H1 (cell line): ENCODE data around the gene MYO9B. TPM values are rescaled to one million over a fixed set of nuclear protein-coding genes. Genes with fewer than 3 reads are reported as not detected.
A peak's percentile ranks its signal among the peaks of the same experiment; 100 is the strongest.

Experiments
- CTCF ChIA-PET: fragments of 300-600 bp; sonication (Branson Sonifier 250); formaldehyde crosslinking; loops from one replicate; lab custom pipeline; 2021; ENCODE audit not compliant: partially characterized antibody; lab: Charles Lee
- POLR2A ChIA-PET: fragments of 300-600 bp; sonication (Branson Sonifier 250); formaldehyde crosslinking; loops from one replicate; lab custom pipeline; 2021; ENCODE audit warnings: inconsistent platforms; ENCODE audit not compliant: partially characterized antibody; lab: Charles Lee
- DNase-seq, 2 experiments: peaks; one replicate each; pipeline versions ENCODE4 v3.0.0 to v3.0.0-alpha.2; 2010 to 2022; ENCODE audit warnings: low spot score in 2 of 2, low read depth in 1 of 2, mixed read lengths in 1 of 2
- FAIRE-seq: peaks from 2 replicates; lab custom pipeline; 2011; peaks lifted over from hg19 to GRCh38; lab: Jason Lieb, UNC
- H2AFZ ChIP-seq: 2 replicates; pipeline ENCODE4 v1.8.1; 2012; ENCODE audit warnings: low read length, inconsistent platforms
- H2AK5ac ChIP-seq: 2 replicates; pipeline ENCODE4 v1.6.1; 2013; ENCODE audit warnings: low read depth, low read length
- H2BK120ac ChIP-seq: replicated peaks from 2 replicates; pipeline ENCODE3; 2013; ENCODE audit warnings: low read depth, low read length, inconsistent platforms
- H2BK12ac ChIP-seq: 2 replicates; pipeline ENCODE4 v1.6.1; 2013; ENCODE audit warnings: low read depth, low read length
- H2BK15ac ChIP-seq: 2 replicates; pipeline ENCODE4 v1.6.1; 2013; ENCODE audit warnings: low read length
- H2BK20ac ChIP-seq: 2 replicates; pipeline ENCODE4 v1.6.1; 2013; ENCODE audit warnings: low read length
- H2BK5ac ChIP-seq: 2 replicates; pipeline ENCODE4 v1.6.1; 2013; ENCODE audit warnings: low read depth, low read length
- H3K14ac ChIP-seq: 2 replicates; pipeline ENCODE4 v1.6.1; 2013; ENCODE audit warnings: inconsistent platforms; ENCODE audit not compliant: insufficient read length
- H3K18ac ChIP-seq: 2 replicates; pipeline ENCODE4 v1.6.1; 2013; ENCODE audit warnings: low read length; ENCODE audit errors: extremely low read depth
- H3K23ac ChIP-seq: 2 replicates; pipeline ENCODE4 v1.6.1; 2013; ENCODE audit warnings: inconsistent platforms; ENCODE audit not compliant: insufficient read length
- H3K23me2 ChIP-seq: 2 replicates; pipeline ENCODE4 v1.6.1; 2013; ENCODE audit warnings: low read depth, low read length
- H3K27ac ChIP-seq: 2 replicates; pipeline ENCODE4 v1.6.1; 2011; ENCODE audit warnings: low read depth, low read length, inconsistent platforms
- H3K27me3 ChIP-seq, 4 experiments: replicated peaks in 1 of 4; 1 replicate in 1 of 4; 2 replicates in 3 of 4; pipeline versions ENCODE4 v1.6.1 to v1.8.1; 2011 to 2013; ENCODE audit warnings: low read length in 3 of 4, mild to moderate bottlenecking in 3 of 4, inconsistent platforms in 2 of 4, mixed read lengths in 2 of 4, moderate library complexity in 1 of 4; ENCODE audit not compliant: control insufficient read depth in 3 of 4, insufficient read depth in 3 of 4; ENCODE audit errors: extremely low read depth in 1 of 4
- H3K36me3 ChIP-seq, 4 experiments: 2 replicates each; pipeline versions ENCODE4 v1.6.1 to v1.8.1; 2011 to 2013; ENCODE audit warnings: mild to moderate bottlenecking in 4 of 4, low read length in 3 of 4, moderate library complexity in 2 of 4, control low read depth in 1 of 4, inconsistent platforms in 1 of 4; ENCODE audit not compliant: insufficient read depth in 4 of 4, control insufficient read depth in 2 of 4
- H3K4ac ChIP-seq: replicated peaks from 2 replicates; pipeline ENCODE3; 2013; ENCODE audit warnings: low read length, low read depth, mixed read lengths, inconsistent platforms; ENCODE audit not compliant: insufficient read length
- H3K4me1 ChIP-seq, 4 experiments: replicated peaks in 1 of 4; 1 replicate in 1 of 4; 2 replicates in 3 of 4; pipeline versions ENCODE4 v1.6.1 to v1.8.1; 2011 to 2013; ENCODE audit warnings: low read length in 3 of 4, inconsistent platforms in 2 of 4, mixed read lengths in 1 of 4; ENCODE audit not compliant: insufficient read depth in 4 of 4, control insufficient read depth in 3 of 4
- H3K4me2 ChIP-seq, 2 experiments: 2 replicates each; pipeline versions ENCODE4 v1.6.1 to v1.8.1; 2011 to 2013; ENCODE audit warnings: low read depth in 2 of 2, low read length in 2 of 2, control low read depth in 1 of 2, inconsistent platforms in 1 of 2, mild to moderate bottlenecking in 1 of 2; ENCODE audit not compliant: insufficient read depth in 1 of 2
- H3K4me3 ChIP-seq, 4 experiments: fragments of 200-600, 300-600 bp in 1 of 4; sonication (generic), shearing (Covaris generic), sonication (Bioruptor Twin) in 1 of 4; 2 replicates each; pipeline versions ENCODE4 v1.5.1 to v1.8.1; 2011 to 2016; ENCODE audit warnings: low read length in 4 of 4, low read depth in 3 of 4, control low read depth in 2 of 4, inconsistent platforms in 2 of 4, mild to moderate bottlenecking in 2 of 4, mixed read lengths in 1 of 4, moderate library complexity in 1 of 4; ENCODE audit not compliant: insufficient read depth in 2 of 4; ENCODE audit errors: extremely low read depth in 1 of 4
- H3K56ac ChIP-seq: replicated peaks from 2 replicates; pipeline ENCODE3; 2013; ENCODE audit warnings: low read depth, mild to moderate bottlenecking, mixed read lengths, low read length, inconsistent platforms; ENCODE audit not compliant: insufficient read length
- H3K79me1 ChIP-seq: 2 replicates; pipeline ENCODE4 v1.6.1; 2013; ENCODE audit warnings: low read depth, low read length, control low read depth
- H3K79me2 ChIP-seq, 2 experiments: 2 replicates each; pipeline versions ENCODE4 v1.6.1 to v1.8.1; 2012 to 2013; ENCODE audit warnings: low read length in 2 of 2, mild to moderate bottlenecking in 2 of 2, inconsistent platforms in 1 of 2; ENCODE audit not compliant: insufficient read depth in 2 of 2, control insufficient read depth in 1 of 2
- H3K9ac ChIP-seq, 4 experiments: replicated peaks in 1 of 4; 1 replicate in 1 of 4; 2 replicates in 3 of 4; pipeline versions ENCODE4 v1.6.1 to v1.8.1; 2011 to 2013; ENCODE audit warnings: low read depth in 3 of 4, low read length in 3 of 4, control low read depth in 2 of 4, mild to moderate bottlenecking in 2 of 4, moderate library complexity in 2 of 4, inconsistent platforms in 1 of 4; ENCODE audit errors: extremely low read depth in 1 of 4
- H3K9me3 ChIP-seq, 2 experiments: 2 replicates each; pipeline versions ENCODE4 v1.6.1 to v1.8.1; 2012 to 2013; ENCODE audit warnings: mild to moderate bottlenecking in 2 of 2, moderate library complexity in 2 of 2, control low read depth in 1 of 2, inconsistent platforms in 1 of 2, low read depth in 1 of 2, low read length in 1 of 2, mixed read lengths in 1 of 2; ENCODE audit not compliant: insufficient read depth in 2 of 2
- H4K20me1 ChIP-seq, 2 experiments: replicated peaks in 1 of 2; 2 replicates each; pipeline versions ENCODE3 to v1.8.1; 2011 to 2013; ENCODE audit warnings: inconsistent platforms in 2 of 2, low read length in 2 of 2, mild to moderate bottlenecking in 1 of 2; ENCODE audit not compliant: insufficient read depth in 2 of 2, control insufficient read depth in 1 of 2
- H4K5ac ChIP-seq: 2 replicates; pipeline ENCODE4 v1.6.1; 2013; ENCODE audit warnings: low read length, low read depth, mixed read lengths, inconsistent platforms; ENCODE audit not compliant: insufficient read length
- H4K8ac ChIP-seq: 2 replicates; pipeline ENCODE4 v1.8.0; 2013; ENCODE audit warnings: mild to moderate bottlenecking, moderate library complexity, low read length, inconsistent platforms; ENCODE audit not compliant: insufficient read depth; ENCODE audit errors: extremely low read depth
- H4K91ac ChIP-seq: replicated peaks from 2 replicates; pipeline ENCODE3; 2013; ENCODE audit warnings: low read length, mixed read lengths, inconsistent platforms; ENCODE audit not compliant: insufficient read length
- BACH1 ChIP-seq: IDR thresholded peaks from 2 replicates; pipeline ENCODE4 v1.6.1; 2012; ENCODE audit warnings: low read length, improper control_type of control experiment
- CBX8 ChIP-seq: fragments of 300-800, 300-1000 bp; sonication (generic); IDR thresholded peaks from 2 replicates; pipeline ENCODE4 v1.7.1; 2016; ENCODE audit warnings: low read depth, low read length, borderline replicate concordance
- CHD1 ChIP-seq: IDR thresholded peaks from 2 replicates; pipeline ENCODE4 v1.6.1; 2012; ENCODE audit warnings: low read depth, low read length, improper control_type of control experiment
- FOSL1 ChIP-seq: IDR thresholded peaks from 2 replicates; pipeline ENCODE4 v1.6.1; 2011; ENCODE audit warnings: mild to moderate bottlenecking, low read depth, low read length, moderate library complexity; ENCODE audit not compliant: insufficient read depth
- HDAC2 ChIP-seq, 2 experiments: fragments of 300-600 bp in 1 of 2; sonication (generic) in 1 of 2; IDR thresholded peaks; 2 replicates each; pipeline ENCODE4 v1.6.1; 2011 to 2012; ENCODE audit warnings: low read depth in 2 of 2, low read length in 2 of 2, mild to moderate bottlenecking in 2 of 2, moderate library complexity in 2 of 2, borderline replicate concordance in 1 of 2, inconsistent platforms in 1 of 2
- KDM1A ChIP-seq: fragments of 200-600, 300-600 bp; sonication (generic); IDR thresholded peaks from 2 replicates; pipeline ENCODE4 v1.7.1; 2016; ENCODE audit warnings: mild to moderate bottlenecking, low read length, borderline replicate concordance
- POLR2AphosphoS5 ChIP-seq: IDR thresholded peaks from 2 replicates; pipeline ENCODE4 v1.6.1; 2011; ENCODE audit warnings: low read depth, low read length
- RXRA ChIP-seq: IDR thresholded peaks from 2 replicates; pipeline ENCODE4 v1.6.1; 2011; ENCODE audit warnings: low read depth, mild to moderate bottlenecking, low read length, moderate library complexity; ENCODE audit not compliant: insufficient read depth
- SIX5 ChIP-seq: IDR thresholded peaks from 2 replicates; pipeline ENCODE4 v1.6.1; 2011; ENCODE audit warnings: mild to moderate bottlenecking, low read depth, low read length
- SP4 ChIP-seq: IDR thresholded peaks from 2 replicates; pipeline ENCODE4 v1.6.1; 2012; ENCODE audit warnings: low read length, inconsistent platforms
- TAF1 ChIP-seq: IDR thresholded peaks from 2 replicates; pipeline ENCODE4 v1.6.1; 2011; ENCODE audit warnings: mild to moderate bottlenecking, low read depth, low read length
- WGBS, 2 experiments: shearing (Covaris generic) in 1 of 2; methylation state at CpG; one replicate each; pipeline versions ENCODE4 v1.1.6 to v1.1.7; 2013 to 2015; ENCODE audit warnings: low lambda C conversion rate in 2 of 2, mixed read lengths in 2 of 2, inconsistent platforms in 1 of 2, low coverage in 1 of 2, missing lambda C conversion rate in 1 of 2; ENCODE audit not compliant: insufficient replicate concordance in 2 of 2, insufficient coverage in 1 of 2, insufficient read length in 1 of 2; ENCODE audit errors: extremely low coverage in 1 of 2, missing lambda C conversion rate in 1 of 2; 5-methylcytosine and 5-hydroxymethylcytosine counted together
- polyA plus RNA-seq, 7 experiments: library from polyadenylated mRNA; depleted of rRNA in 3 of 7; stranded (reverse) in 5 of 7; unstranded in 2 of 7; fragments of >200 nt in 5 of 7; fragments of 200-250 nt in 2 of 7; gene quantifications; 1 replicate in 5 of 7; 2 replicates in 1 of 7; 4 replicates in 1 of 7; pipeline versions ENCODE4 v1.2.1 to v1.2.3, GENCODE V29; 2011 to 2013; ENCODE audit warnings: missing spikeins in 2 of 7, mixed read lengths in 2 of 7
- total RNA-seq: library from RNA; stranded (reverse); fragmentation: NEBNext Ultra II Directional; extraction: Animal tissue kit (Norgen Biotek cat#: 25700); gene quantifications from 2 replicates; pipeline ENCODE4 v1.2.1, GENCODE V29; 2021
- TF ChIP-seq, protein P1 (sequence below): IDR thresholded peaks from 2 replicates; pipeline ENCODE4 v1.6.1; 2011; ENCODE audit warnings: low read depth, mild to moderate bottlenecking, low read length; ENCODE audit not compliant: insufficient read depth
- TF ChIP-seq, protein P2 (sequence below): IDR thresholded peaks from 2 replicates; pipeline ENCODE4 v1.6.1; 2011; ENCODE audit warnings: low read length, improper control_type of control experiment

MYO9B gene
- total and polyA plus RNA-seq, 2 of the 8 experiments (the other 6 are each of a cell fraction or from before 2014, with no cell fraction given), result 27.6 to 77.1 TPM

DNA sequence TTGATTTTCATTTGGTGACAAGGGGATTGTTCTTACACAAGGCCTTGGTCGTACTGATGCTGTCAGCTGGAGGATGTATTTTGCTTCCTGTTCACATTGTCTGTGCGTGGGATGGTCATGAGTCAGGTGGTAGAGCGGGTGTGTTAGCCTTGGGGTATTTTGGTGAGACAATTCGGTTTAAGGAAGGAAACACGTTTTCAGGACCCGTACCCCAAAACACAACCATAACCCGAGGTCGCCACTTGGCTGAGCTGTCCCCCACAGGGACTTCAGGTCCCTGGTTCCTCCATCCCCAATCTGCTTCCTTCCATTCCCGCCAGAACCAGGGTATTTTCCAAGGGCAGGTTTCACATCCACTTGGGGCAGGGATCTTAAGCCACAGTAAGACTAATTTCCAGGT lies 15.0 kb downstream of the MYO9B start:
- Histone ChIP-seq H4K91ac (no peak overlapping the region), H3K4me1 (peaks cover 0 to 5% (median 0%) of the 10 kb centered on the region in 4 experiments; a peak in 1 of 7 replicates), H2BK15ac (0 out of 2 replicates have a peak overlapping the region, but pooled peaks have one; percentile 61), H4K20me1 (peaks cover 4 to 18% of the 10 kb centered on the region in 2 experiments), H3K27me3 (no peaks in the 10 kb centered on the region), H3K14ac (no peak overlapping the region), H4K8ac (no peak overlapping the region), H3K4me3 (no peak overlapping the region), H3K27ac (no peak overlapping the region; the same call in 1 of the 2 replicates), H2BK12ac (no peak overlapping the region), H3K4me2 (no peak overlapping the region), H3K4ac (no peak overlapping the region), H3K9me3 (no peaks in the 10 kb centered on the region), H3K56ac (no peak overlapping the region), H3K23me2 (no peaks in the 10 kb centered on the region), H3K36me3 (no peaks in the 10 kb centered on the region), H3K18ac (no peak overlapping the region), H2BK120ac (no peak overlapping the region), H3K79me2 (peaks cover 0 to 37% of the 10 kb centered on the region in 2 experiments; a peak in 2 of 4 replicates), H2AFZ (no peak overlapping the region), H2AK5ac (no peak overlapping the region), H3K79me1 (peaks cover 20% of the 10 kb centered on the region), H3K23ac (no peak overlapping the region), H3K9ac (no peak overlapping the region), H2BK20ac (no peak overlapping the region), H2BK5ac (no peak overlapping the region), H4K5ac (no peak overlapping the region)
- POLR2A ChIA-PET, result interaction anchor here (1.1 kb wide), 1 partner anchor 20 kb away, joined by 3 read pairs; no protein-coding TSS in a partner anchor
- DNase-seq, result no peak
- FAIRE-seq, result no peak
- CTCF ChIA-PET, result interaction anchor here (0.9 kb wide), 1 partner anchor 22 kb away, joined by 3 read pairs; no protein-coding TSS in a partner anchor
- WGBS, 2 experiments, result 90% methylated on average over 9 of the region's 9 CpGs; no CpG with 5 or more reads in 1 of the 2 experiments
- no peak for TF ChIP-seq CBX8
- TF ChIP-seq, protein P1, sequence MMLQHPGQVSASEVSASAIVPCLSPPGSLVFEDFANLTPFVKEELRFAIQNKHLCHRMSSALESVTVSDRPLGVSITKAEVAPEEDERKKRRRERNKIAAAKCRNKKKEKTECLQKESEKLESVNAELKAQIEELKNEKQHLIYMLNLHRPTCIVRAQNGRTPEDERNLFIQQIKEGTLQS, result no peak
- TF ChIP-seq POLR2AphosphoS5, result no peak
- TF ChIP-seq, protein P2, sequence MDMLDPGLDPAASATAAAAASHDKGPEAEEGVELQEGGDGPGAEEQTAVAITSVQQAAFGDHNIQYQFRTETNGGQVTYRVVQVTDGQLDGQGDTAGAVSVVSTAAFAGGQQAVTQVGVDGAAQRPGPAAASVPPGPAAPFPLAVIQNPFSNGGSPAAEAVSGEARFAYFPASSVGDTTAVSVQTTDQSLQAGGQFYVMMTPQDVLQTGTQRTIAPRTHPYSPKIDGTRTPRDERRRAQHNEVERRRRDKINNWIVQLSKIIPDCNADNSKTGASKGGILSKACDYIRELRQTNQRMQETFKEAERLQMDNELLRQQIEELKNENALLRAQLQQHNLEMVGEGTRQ, result no peak
- no peak for TF ChIP-seq BACH1
- no peak for TF ChIP-seq KDM1A
- no peak for TF ChIP-seq TAF1
- TF ChIP-seq HDAC2 (IDR thresholded peaks at IDR 0.05; ENCODE audit: borderline replicate concordance in 1 of 2, low read depth in 2 of 2, low read length in 2 of 2), result no peak
- no peak for TF ChIP-seq SIX5
- no peak for TF ChIP-seq FOSL1
- no peak for TF ChIP-seq RXRA
- TF ChIP-seq SP4, result no peak
- no peak for TF ChIP-seq CHD1
